ENCODE data around the gene FAU. TPM values are rescaled to one million over a fixed set of nuclear protein-coding genes. Genes with fewer than 3 reads are reported as not detected.
"Not testable (repeated sequence)": the region's sequence is repeated elsewhere in the genome, so short reads cannot be mapped to it uniquely, and the experiment has no call there.

The FAU gene
- total RNA-seq, 2 donors from 2014 or later, result 681 to 986 TPM

GRCh38 chr11:65151331-65151899, 29.5 kb upstream of the FAU start:
- H3K27me3 Mint-ChIP-seq, result peaks cover 0 to 19% of the 10 kb centered on the region in 2 donors
- no peak overlapping the region for H3K4me3 Mint-ChIP-seq
- no peak overlapping the region for H3K27ac Mint-ChIP-seq
- peaks cover 0 to 5% of the 10 kb centered on the region in 2 donors for H3K4me1 Mint-ChIP-seq (ENCODE audit: low read depth in 2 of 2)
- DNase-seq (ENCODE audit: low spot score), result no peak
- no peaks in the 10 kb centered on the region for H3K9me3 Mint-ChIP-seq
- no peak for ATAC-seq
- H3K36me3 Mint-ChIP-seq, result no peaks in the 10 kb centered on the region

GRCh38 chr11:65150509-65151299, 28.8 kb upstream of the FAU start:
- DNase-seq (ENCODE audit: low spot score), result no peak
- no peak overlapping the region for H3K4me3 Mint-ChIP-seq
- H3K27me3 Mint-ChIP-seq, result peaks cover 0 to 19% of the 10 kb centered on the region in 2 donors

GRCh38 chr11:65150131-65150508, 28.2 kb upstream of the FAU start:
- H3K9me3 Mint-ChIP-seq; H3K4me1 Mint-ChIP-seq (ENCODE audit: low read depth in 2 of 2); ATAC-seq; H3K36me3 Mint-ChIP-seq; DNase-seq (ENCODE audit: low spot score); H3K4me3 Mint-ChIP-seq: not testable (repeated sequence)
- H3K27me3 Mint-ChIP-seq, result peaks cover 0 to 19% of the 10 kb centered on the region in 2 donors
- H3K27ac Mint-ChIP-seq, result peak overlapping the region in 1 of 2 donors; percentile 7

More at GRCh38 chr11:65150509-65151299, 28.8 kb upstream of the FAU start:
- peak; percentile 36 to 59 for ATAC-seq
- Mint-ChIP-seq H3K27ac (peak overlapping the region in 1 of 2 donors; percentile 7), H3K9me3 (no peaks in the 10 kb centered on the region), H3K36me3 (no peaks in the 10 kb centered on the region), H3K4me1 (ENCODE audit: low read depth in 2 of 2) (peaks cover 0 to 5% of the 10 kb centered on the region in 2 donors)

GRCh38 chr11:65148657-65149056, 26.7 kb upstream of the FAU start:
- Mint-ChIP-seq H3K36me3 (no peaks in the 10 kb centered on the region), H3K4me3 (no peak overlapping the region), H3K4me1 (ENCODE audit: low read depth in 2 of 2) (peaks cover 0 to 5% of the 10 kb centered on the region in 2 donors), H3K9me3 (no peaks in the 10 kb centered on the region), H3K27me3 (peaks cover 0 to 22% of the 10 kb centered on the region in 2 donors), H3K27ac (no peak overlapping the region)
- DNase-seq (ENCODE audit: low spot score) (no peak), ATAC-seq (no peak)

- ATAC-seq (no peak), DNase-seq (ENCODE audit: low spot score) (no peak)
- Mint-ChIP-seq H3K9me3 (no peaks in the 10 kb centered on the region), H3K4me1 (ENCODE audit: low read depth in 2 of 2) (peaks cover 0 to 5% of the 10 kb centered on the region in 2 donors), H3K36me3 (no peaks in the 10 kb centered on the region), H3K27ac (no peak overlapping the region), H3K4me3 (no peak overlapping the region), H3K27me3 (peaks cover 0 to 18% of the 10 kb centered on the region in 2 donors)
Measured at GRCh38 chr11:65147352-65148075, 25.6 kb upstream of the FAU start.

GRCh38 chr11:65141896-65142494, 20.1 kb upstream of the FAU start:
- Mint-ChIP-seq H3K27ac (no peak overlapping the region), H3K9me3 (no peaks in the 10 kb centered on the region), H3K4me3 (no peak overlapping the region), H3K36me3 (no peaks in the 10 kb centered on the region), H3K4me1 (ENCODE audit: low read depth in 2 of 2) (peaks cover 0 to 4% of the 10 kb centered on the region in 2 donors), H3K27me3 (peaks cover 7 to 9% of the 10 kb centered on the region in 2 donors)
- DNase-seq (ENCODE audit: low spot score), result no peak
- ATAC-seq, result no peak

- Mint-ChIP-seq H3K9me3 (no peaks in the 10 kb centered on the region), H3K4me3 (peak overlapping the region; percentile 87), H3K36me3 (no peaks in the 10 kb centered on the region), H3K4me1 (ENCODE audit: low read depth in 2 of 2) (peaks cover 27 to 36% of the 10 kb centered on the region in 2 donors), H3K27ac (peak overlapping the region; percentile 99 to 100), H3K27me3 (peaks cover 0 to 1% of the 10 kb centered on the region in 2 donors)
- DNase-seq (ENCODE audit: low spot score) (no peak), ATAC-seq (no peak)
Measured at GRCh38 chr11:65136515-65137096, 14.7 kb upstream of the FAU start.

GRCh38 chr11:65135633-65136145, 13.8 kb upstream of the FAU start:
- Mint-ChIP-seq H3K4me3 (peak overlapping the region; percentile 87), H3K4me1 (ENCODE audit: low read depth in 2 of 2) (peaks cover 27 to 42% of the 10 kb centered on the region in 2 donors), H3K27me3 (no peaks in the 10 kb centered on the region), H3K36me3 (no peaks in the 10 kb centered on the region), H3K9me3 (no peaks in the 10 kb centered on the region), H3K27ac (peak overlapping the region; percentile 99 to 100)
- DNase-seq (ENCODE audit: low spot score), result no peak
- no peak for ATAC-seq

GRCh38 chr11:65134952-65135632, 13.2 kb upstream of the FAU start:
- H3K4me1 Mint-ChIP-seq (ENCODE audit: low read depth in 2 of 2), result peaks cover 27 to 42% of the 10 kb centered on the region in 2 donors
- H3K9me3 Mint-ChIP-seq, result no peaks in the 10 kb centered on the region
- DNase-seq (ENCODE audit: low spot score), result peak; percentile 89
- H3K27ac Mint-ChIP-seq, result peak overlapping the region; percentile 99 to 100
- H3K27me3 Mint-ChIP-seq, result no peaks in the 10 kb centered on the region
- no peaks in the 10 kb centered on the region for H3K36me3 Mint-ChIP-seq
- peak overlapping the region; percentile 87 for H3K4me3 Mint-ChIP-seq
- peak; percentile 90 to 92 for ATAC-seq

- H3K36me3 Mint-ChIP-seq, result no peaks in the 10 kb centered on the region
- peaks cover 27 to 42% of the 10 kb centered on the region in 2 donors for H3K4me1 Mint-ChIP-seq (ENCODE audit: low read depth in 2 of 2)
- DNase-seq (ENCODE audit: low spot score) (peak; percentile 95), ATAC-seq (peak; percentile 92 to 95)
- peak within 1 kb of the TSS; percentile 99 to 100 for H3K27ac Mint-ChIP-seq
- no peaks in the 10 kb centered on the region for H3K27me3 Mint-ChIP-seq
- H3K9me3 Mint-ChIP-seq, result no peaks in the 10 kb centered on the region
- peak within 1 kb of the TSS; percentile 87 for H3K4me3 Mint-ChIP-seq
Measured at GRCh38 chr11:65134240-65134951, 12.5 kb upstream of the FAU start, which contains the start of gene SYVN1. TSS of gene SYVN1 (minus strand) at chr11:65134519. CDS start at chr11:65133601, 918 bp downstream.

- Mint-ChIP-seq H3K27ac (peak overlapping the region; percentile 99 to 100), H3K36me3 (no peaks in the 10 kb centered on the region), H3K4me1 (ENCODE audit: low read depth in 2 of 2) (peaks cover 27 to 42% of the 10 kb centered on the region in 2 donors), H3K9me3 (no peaks in the 10 kb centered on the region), H3K27me3 (no peaks in the 10 kb centered on the region), H3K4me3 (peak overlapping the region; percentile 87)
- no peak for DNase-seq (ENCODE audit: low spot score)
- no peak for ATAC-seq
Measured at GRCh38 chr11:65133724-65134123, 11.8 kb upstream of the FAU start.

Measured in natural killer cell treated with Interleukin-12 subunit alpha and Interleukin-12 subunit beta and Interleukin-15 and Interleukin-18, amount 100 ng/mL, for 72 hours (primary cell).